ENCODE results near the gene DOK7.

The DOK7 gene, protein sequence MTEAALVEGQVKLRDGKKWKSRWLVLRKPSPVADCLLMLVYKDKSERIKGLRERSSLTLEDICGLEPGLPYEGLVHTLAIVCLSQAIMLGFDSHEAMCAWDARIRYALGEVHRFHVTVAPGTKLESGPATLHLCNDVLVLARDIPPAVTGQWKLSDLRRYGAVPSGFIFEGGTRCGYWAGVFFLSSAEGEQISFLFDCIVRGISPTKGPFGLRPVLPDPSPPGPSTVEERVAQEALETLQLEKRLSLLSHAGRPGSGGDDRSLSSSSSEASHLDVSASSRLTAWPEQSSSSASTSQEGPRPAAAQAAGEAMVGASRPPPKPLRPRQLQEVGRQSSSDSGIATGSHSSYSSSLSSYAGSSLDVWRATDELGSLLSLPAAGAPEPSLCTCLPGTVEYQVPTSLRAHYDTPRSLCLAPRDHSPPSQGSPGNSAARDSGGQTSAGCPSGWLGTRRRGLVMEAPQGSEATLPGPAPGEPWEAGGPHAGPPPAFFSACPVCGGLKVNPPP

GRCh38 chr4:3462790-3463415, at the start of gene DOK7:
TSS of gene DOK7 (plus strand) at chr4:3463306. CDS start at chr4:3463376, 70 bp downstream.
- DNase-seq, result no peak

DNA sequence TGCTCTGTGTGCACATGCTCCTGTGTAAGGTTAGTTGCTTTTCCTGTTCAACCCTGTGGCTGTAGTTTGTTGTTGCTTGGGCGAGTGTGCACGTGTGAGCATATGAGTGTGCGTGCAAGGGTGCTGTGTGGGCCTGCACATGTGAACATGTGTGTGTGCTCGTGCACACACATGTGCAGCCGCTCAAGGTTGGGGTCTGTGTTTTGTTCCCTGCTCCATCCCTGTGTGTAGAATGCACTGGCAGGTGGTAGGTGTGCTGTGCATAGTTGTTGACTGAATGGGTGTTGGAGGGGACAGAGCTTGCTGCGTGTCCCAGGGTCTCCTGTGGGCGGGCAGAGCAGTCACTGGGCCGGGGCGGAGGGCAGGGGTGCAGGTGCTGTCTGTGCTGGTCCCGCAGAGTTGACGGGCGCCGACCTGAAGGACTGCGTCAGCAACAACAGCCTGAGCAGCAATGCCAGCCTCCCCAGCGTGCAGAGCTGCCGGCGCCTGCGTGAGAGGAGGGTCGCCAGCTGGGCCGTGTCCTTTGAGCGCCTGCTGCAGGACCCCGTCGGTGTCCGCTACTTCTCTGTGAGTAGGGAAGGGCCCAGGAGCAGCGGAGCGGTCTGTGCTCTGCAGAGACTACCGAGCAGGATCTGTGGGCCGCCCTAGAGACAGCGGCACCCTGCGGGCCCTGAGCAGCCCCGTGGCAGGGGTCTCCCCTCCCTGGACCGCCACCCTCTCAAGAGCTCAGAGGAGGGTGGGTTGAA, 49.3 kb upstream of the DOK7 start:
- no peak for DNase-seq

DNA sequence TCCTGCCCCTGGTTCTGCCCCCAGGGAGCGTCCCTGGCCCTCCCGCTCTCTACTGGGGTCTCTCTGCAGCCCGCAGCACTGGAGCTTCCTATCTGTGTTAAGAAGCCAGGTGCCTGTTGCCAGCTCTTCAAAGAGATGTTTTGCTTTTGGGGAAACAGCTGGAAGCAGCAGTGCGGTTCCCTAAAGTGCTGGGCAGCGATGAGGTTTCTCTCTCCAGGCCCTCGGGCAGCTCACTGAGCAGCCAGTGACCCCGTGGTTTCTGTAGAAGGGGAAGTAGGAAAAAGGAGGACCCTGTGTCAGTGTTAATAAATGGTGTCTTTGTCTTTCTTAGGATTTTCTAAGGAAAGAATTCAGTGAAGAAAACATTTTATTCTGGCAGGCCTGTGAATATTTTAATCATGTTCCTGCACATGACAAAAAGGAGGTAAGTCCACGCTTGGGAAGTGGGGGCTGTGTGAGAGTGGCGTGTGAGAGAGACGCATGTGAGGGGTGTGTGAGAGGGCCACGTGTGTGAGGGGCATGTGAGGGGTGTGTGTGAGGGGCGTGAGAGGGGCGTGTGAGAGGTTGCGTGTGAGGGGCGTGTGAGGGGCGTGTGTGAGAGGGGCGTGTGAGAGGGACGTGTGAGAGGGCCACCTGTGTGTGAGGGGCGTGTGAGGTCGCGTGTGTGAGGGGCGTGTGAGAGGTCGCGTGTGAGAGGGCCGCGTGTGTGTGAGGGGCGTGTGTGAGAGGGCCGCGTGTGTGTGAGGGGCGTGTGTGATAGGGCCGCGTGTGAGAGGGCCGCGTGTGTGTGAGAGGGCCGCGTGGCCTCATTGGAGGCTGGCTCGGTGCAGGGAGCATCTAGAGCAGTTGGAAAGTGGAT, 48.5 kb upstream of the DOK7 start:
- DNase-seq, result peak; percentile 51

- DNase-seq, result no peak
Observed at GRCh38 chr4:3415471-3416141, 47.5 kb upstream of the DOK7 start.

GRCh38 chr4:3416270-3416669, 46.8 kb upstream of the DOK7 start:
- no peak for DNase-seq

GRCh38 chr4:3416821-3417221, 46.3 kb upstream of the DOK7 start:
- DNase-seq, result no peak

DNA sequence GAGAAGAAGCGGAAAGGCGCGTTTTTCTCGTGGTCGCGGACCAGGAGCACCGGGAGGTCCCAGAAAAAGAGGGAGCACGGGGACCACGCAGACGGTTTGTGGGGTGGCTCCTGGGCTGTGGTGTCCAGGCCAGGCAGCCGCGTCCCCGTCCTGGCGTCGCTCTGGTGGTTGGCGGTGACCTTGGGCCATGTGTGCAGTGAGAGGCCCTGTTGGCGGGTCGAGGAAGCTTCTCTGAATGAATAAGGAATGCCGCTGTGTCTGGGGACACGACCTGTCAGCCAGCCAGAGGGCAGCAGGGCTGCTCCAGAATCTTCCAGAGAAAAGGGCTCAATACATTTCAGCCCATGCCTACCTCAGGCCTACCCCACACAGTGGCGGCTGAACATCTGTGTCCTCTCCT, 45.7 kb upstream of the DOK7 start:
- no peak for DNase-seq

DNA sequence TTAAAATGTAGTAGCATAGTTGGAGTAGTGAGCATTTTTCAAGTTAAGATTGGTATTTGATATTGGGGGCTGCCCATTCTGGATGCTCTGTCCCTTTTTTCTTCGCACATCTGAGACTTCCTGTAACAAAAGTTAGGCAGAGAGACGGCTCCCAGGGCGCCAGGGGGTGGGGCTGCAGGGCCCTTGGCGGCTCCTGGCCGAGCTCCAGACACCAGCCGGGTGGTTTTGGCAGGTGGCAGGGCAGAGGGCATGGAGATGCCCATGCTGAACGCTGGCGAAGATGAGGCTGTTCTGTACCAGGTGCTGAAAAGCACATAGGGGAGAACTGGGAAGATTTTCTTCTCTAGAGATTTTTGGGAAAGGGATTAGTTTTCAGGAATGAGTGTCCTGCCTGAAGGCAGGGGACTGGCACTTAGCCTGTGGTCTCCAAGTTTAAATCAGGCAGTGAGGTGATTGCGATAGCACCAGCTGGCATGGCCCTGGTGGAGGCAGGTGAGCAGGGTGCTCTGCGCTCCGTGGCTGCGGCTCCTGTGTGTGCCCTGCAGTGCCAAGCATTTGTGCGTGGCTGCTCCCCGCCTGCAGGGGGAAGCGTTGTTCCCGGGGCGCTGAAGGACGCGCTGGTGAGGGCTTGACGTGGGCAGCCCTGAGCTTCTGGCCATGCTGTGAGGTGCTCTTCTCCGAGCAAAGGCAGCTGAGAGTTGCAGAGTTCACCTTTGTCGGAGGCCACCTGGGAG, 44.9 kb upstream of the DOK7 start:
- DNase-seq, result no peak

GRCh38 chr4:3419836-3420605, 43.1 kb upstream of the DOK7 start:
- DNase-seq, result no peak

DNA sequence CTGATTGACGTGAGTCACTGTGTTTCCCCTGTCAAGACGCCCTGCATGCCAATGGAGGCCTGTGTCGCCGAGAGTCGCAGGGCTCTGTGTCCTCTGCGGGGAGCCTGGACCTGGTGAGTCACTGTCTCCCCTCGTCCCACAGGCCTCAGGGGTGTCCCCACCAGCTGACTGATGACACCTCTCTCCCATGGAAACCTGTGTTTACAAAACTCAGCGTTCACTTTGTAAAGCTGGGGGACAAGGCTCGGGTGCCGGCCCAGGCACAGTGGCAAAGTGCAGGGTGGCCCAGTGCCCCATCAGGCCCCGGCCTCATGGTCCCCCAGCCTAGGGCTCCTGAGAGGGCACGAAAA, 42.5 kb upstream of the DOK7 start:
- no peak for DNase-seq

GRCh38 chr4:3420956-3421355, 42.1 kb upstream of the DOK7 start:
- no peak for DNase-seq

DNA sequence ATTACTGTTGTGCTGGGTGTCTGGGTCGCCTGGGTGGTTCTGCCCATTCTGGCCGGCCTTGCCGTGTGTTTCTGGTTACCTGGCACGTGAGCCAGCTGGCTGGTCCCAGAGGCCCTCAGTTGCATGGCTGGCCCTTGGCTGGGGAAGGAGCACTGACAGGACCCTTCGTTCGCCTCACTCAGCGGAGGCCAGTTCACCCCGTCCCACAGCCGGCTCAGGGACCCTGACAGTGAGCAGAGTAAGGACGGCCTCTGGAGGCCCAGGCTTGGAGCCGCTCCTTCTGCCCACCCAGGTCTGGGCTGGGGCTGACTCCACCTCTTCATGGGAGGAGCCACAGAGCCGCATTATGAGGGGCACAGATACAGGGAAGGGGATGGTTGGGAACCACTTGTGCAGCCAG, 41.6 kb upstream of the DOK7 start:
- DNase-seq, result no peak

- DNase-seq, result no peak
Observed at GRCh38 chr4:3422241-3422801, 40.8 kb upstream of the DOK7 start.

DNA sequence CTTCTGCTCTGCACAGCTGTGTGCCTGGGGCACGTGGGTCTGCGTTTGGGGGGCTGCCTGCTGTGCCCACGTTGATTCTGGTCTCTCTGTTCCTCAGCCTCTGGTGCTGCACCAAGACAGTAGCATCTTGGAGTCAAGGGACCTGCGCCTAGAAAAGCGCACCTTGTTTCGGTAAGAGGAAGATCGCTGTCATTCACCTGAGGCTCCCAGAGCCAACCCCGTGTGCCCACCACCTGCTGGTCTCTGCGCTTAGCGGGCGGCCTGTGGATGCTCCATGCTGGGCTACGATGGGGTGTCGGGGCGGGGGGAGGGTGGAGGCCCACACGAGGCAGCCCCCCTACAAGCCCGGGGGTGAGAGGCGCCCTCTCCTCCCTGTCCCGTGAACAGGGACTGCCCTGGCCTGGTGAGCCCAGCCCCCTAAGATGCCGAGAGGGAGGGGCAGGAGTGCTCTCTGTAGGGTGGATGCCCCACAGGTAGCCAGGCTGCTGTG, 40.3 kb upstream of the DOK7 start:
- no peak for DNase-seq

GRCh38 chr4:3423406-3423805, 39.7 kb upstream of the DOK7 start:
- DNase-seq, result no peak

- no peak for DNase-seq
Observed at GRCh38 chr4:3423952-3424351, 39.2 kb upstream of the DOK7 start.

DNA sequence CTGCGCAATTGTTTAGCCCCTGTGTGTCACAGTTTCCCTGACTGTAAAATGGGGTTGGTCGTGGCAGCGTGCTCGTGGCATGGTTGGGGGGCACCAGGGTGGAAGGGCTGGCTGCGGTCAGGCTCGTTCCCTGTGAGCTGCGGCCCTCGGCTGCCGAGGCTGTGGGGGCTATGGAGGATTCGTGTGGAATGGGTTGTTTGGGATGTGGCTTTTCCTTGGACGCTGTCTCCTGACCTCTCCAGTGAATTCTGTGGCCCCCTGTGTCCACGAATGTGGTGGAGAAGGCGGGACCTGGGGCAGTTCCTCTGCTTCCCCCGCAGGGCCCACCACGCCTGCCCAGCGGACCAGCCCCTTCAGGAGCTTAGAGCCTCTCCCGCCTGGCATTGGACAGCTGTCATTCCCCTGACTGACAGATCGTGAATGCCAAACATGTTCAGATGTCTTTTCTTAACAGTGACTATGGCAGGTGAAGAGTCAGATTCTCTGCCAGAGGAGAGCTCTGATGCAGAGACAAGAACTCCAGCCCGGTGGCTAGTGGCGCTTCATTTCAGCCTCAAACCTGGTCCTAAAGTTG, 38.5 kb upstream of the DOK7 start:
- DNase-seq, result no peak

GRCh38 chr4:3426465-3427133, 36.5 kb upstream of the DOK7 start:
- no peak for DNase-seq

- no peak for DNase-seq
Observed at GRCh38 chr4:3427134-3427476, 36.0 kb upstream of the DOK7 start.
